DOHH2 (cell line): ENCODE results near the gene TRPM3.

Experiments used
- H3F3A ChIP-seq: fragments of 200-600 bp; sonication (generic), shearing (Covaris generic); 2 replicates; pipeline ENCODE4 v1.6.0; 2016; ENCODE audit warnings: antibody characterized with exemption, mild to moderate bottlenecking; ENCODE audit not compliant: control insufficient read depth, insufficient read depth
- H3K27ac ChIP-seq: fragments of 200-600 bp; sonication (generic); 2 replicates; pipeline ENCODE4 v1.5.1; 2014; ENCODE audit warnings: low read depth, mild to moderate bottlenecking, low read length, moderate library complexity
- H3K27me3 ChIP-seq: fragments of 200-600 bp; sonication (generic); 2 replicates; pipeline ENCODE4 v1.6.1; 2014; ENCODE audit warnings: mild to moderate bottlenecking, low read length, mixed read lengths; ENCODE audit not compliant: control insufficient read depth
- H3K36me3 ChIP-seq: fragments of 200-600 bp; sonication (generic); 2 replicates; pipeline ENCODE4 v1.6.1; 2014; ENCODE audit warnings: mild to moderate bottlenecking, low read length, moderate library complexity, mixed read lengths; ENCODE audit not compliant: control insufficient read depth
- H3K4me1 ChIP-seq: fragments of 200-600 bp; sonication (generic); 2 replicates; pipeline ENCODE4 v1.6.1; 2014; ENCODE audit warnings: mild to moderate bottlenecking, low read length, mixed read lengths; ENCODE audit not compliant: control insufficient read depth
- H3K4me2 ChIP-seq: fragments of 200-600 bp; sonication (generic); 2 replicates; pipeline ENCODE4 v1.6.0; 2014; ENCODE audit warnings: mild to moderate bottlenecking, low read length, moderate library complexity
- H3K4me3 ChIP-seq: fragments of 200-600 bp; sonication (generic); 2 replicates; pipeline ENCODE4 v1.5.1; 2014; ENCODE audit warnings: mild to moderate bottlenecking, low read length, mixed read lengths
- H3K79me2 ChIP-seq: fragments of 200-600 bp; sonication (generic); 2 replicates; pipeline ENCODE4 v1.6.1; 2014; ENCODE audit warnings: mild to moderate bottlenecking, low read length, mixed read lengths; ENCODE audit not compliant: control insufficient read depth
- H3K9me2 ChIP-seq: fragments of 200-600 bp; sonication (generic); replicated peaks from 2 replicates; pipeline ENCODE4 v1.6.1; 2014; ENCODE audit warnings: mild to moderate bottlenecking, low read length, mixed read lengths; ENCODE audit not compliant: control insufficient read depth
- H3K9me3 ChIP-seq: fragments of 200-600 bp; sonication (generic); 2 replicates; pipeline ENCODE4 v1.6.1; 2014; ENCODE audit warnings: antibody characterized with exemption, low read length, mixed read lengths; ENCODE audit not compliant: control insufficient read depth, insufficient read depth
- H4K20me1 ChIP-seq: fragments of 200-600 bp; sonication (generic); 2 replicates; pipeline ENCODE4 v1.6.0; 2014; ENCODE audit warnings: low read depth, mild to moderate bottlenecking, antibody characterized with exemption, low read length, moderate library complexity; ENCODE audit not compliant: control insufficient read depth, insufficient read depth
- CTCF ChIP-seq: fragments of 200-600 bp; sonication (generic); IDR thresholded peaks from one replicate; pipeline ENCODE4 v1.5.1; 2014; ENCODE audit warnings: antibody characterized with exemption, mild to moderate bottlenecking, low read depth, low read length; ENCODE audit not compliant: poor library complexity, severe bottlenecking
- EZH2phosphoT487 ChIP-seq: fragments of 200-600 bp; sonication (generic); IDR thresholded peaks from 2 replicates; pipeline ENCODE4 v1.6.1; 2017; ENCODE audit warnings: borderline replicate concordance, mild to moderate bottlenecking, antibody characterized with exemption, low read length, moderate library complexity, mixed read lengths

The TRPM3 gene

GRCh38 chr9:70832492-70832891 is 288.9 kb downstream of the TRPM3 start:
- H3K9me3 ChIP-seq, result no peaks in the 10 kb centered on the region
- H3K4me1 ChIP-seq, result peaks cover 6% of the 10 kb centered on the region
- no peak overlapping the region for H3K4me3 ChIP-seq
- H3K36me3 ChIP-seq, result no peaks in the 10 kb centered on the region
- no peaks in the 10 kb centered on the region; the same call in 1 of the 2 replicates for H3K27me3 ChIP-seq
- no peaks in the 10 kb centered on the region for H3K79me2 ChIP-seq
- H3F3A ChIP-seq, result no peaks in the 10 kb centered on the region
- no peak for TF ChIP-seq EZH2phosphoT487
- TF ChIP-seq CTCF, result no peak
- H3K4me2 ChIP-seq, result no peak overlapping the region
- no peak overlapping the region for H3K27ac ChIP-seq
- H4K20me1 ChIP-seq, result no peaks in the 10 kb centered on the region
- H3K9me2 ChIP-seq, result no peaks in the 10 kb centered on the region

GRCh38 chr9:70830618-70831017 is 290.8 kb downstream of the TRPM3 start:
- H3K27me3 ChIP-seq, result no peaks in the 10 kb centered on the region
- H3F3A ChIP-seq, result no peaks in the 10 kb centered on the region
- H3K4me3 ChIP-seq, result no peak overlapping the region
- H3K4me2 ChIP-seq, result no peak overlapping the region
- no peaks in the 10 kb centered on the region for H3K9me3 ChIP-seq
- no peaks in the 10 kb centered on the region for H3K36me3 ChIP-seq
- no peaks in the 10 kb centered on the region for H3K9me2 ChIP-seq
- TF ChIP-seq EZH2phosphoT487 (no peak), CTCF (no peak)
- H3K4me1 ChIP-seq, result peaks cover 6% of the 10 kb centered on the region
- H3K79me2 ChIP-seq, result no peaks in the 10 kb centered on the region
- H4K20me1 ChIP-seq, result no peaks in the 10 kb centered on the region
- no peak overlapping the region for H3K27ac ChIP-seq

GRCh38 chr9:70829591-70830265 is 291.7 kb downstream of the TRPM3 start:
- Histone ChIP-seq H3F3A (no peaks in the 10 kb centered on the region), H3K27ac (no peak overlapping the region), H3K4me2 (no peak overlapping the region), H3K9me2 (no peaks in the 10 kb centered on the region), H3K36me3 (no peaks in the 10 kb centered on the region), H3K79me2 (no peaks in the 10 kb centered on the region), H4K20me1 (no peaks in the 10 kb centered on the region), H3K4me3 (no peak overlapping the region), H3K27me3 (no peaks in the 10 kb centered on the region), H3K9me3 (no peaks in the 10 kb centered on the region), H3K4me1 (peaks cover 6% of the 10 kb centered on the region)
- TF ChIP-seq EZH2phosphoT487, result no peak
- TF ChIP-seq CTCF, result no peak

GRCh38 chr9:70826562-70826961 is 294.9 kb downstream of the TRPM3 start:
- Histone ChIP-seq H3K27ac (no peak overlapping the region), H4K20me1 (no peaks in the 10 kb centered on the region), H3K27me3 (no peaks in the 10 kb centered on the region), H3K36me3 (no peaks in the 10 kb centered on the region), H3K4me1 (peaks cover 6% of the 10 kb centered on the region), H3K4me2 (no peak overlapping the region), H3K9me2 (no peaks in the 10 kb centered on the region), H3K4me3 (no peak overlapping the region), H3K79me2 (no peaks in the 10 kb centered on the region), H3F3A (no peaks in the 10 kb centered on the region), H3K9me3 (no peaks in the 10 kb centered on the region)
- TF ChIP-seq CTCF, result no peak
